SK-N-SH (cell line): ENCODE results near the gene PAQR6. TPM values are rescaled to one million over a fixed set of nuclear protein-coding genes. Genes with fewer than 3 reads are reported as not detected.

Experiments used
- ELF1 ChIP-seq: IDR thresholded peaks from 2 replicates; pipeline ENCODE4 v1.4.0; 2012
- EP300 ChIP-seq, 2 experiments: IDR thresholded peaks; 2 replicates each; pipeline versions ENCODE4 v1.4.0 to v1.6.1; 2012; ENCODE audit warnings: borderline replicate concordance in 1 of 2, low read depth in 1 of 2, low read length in 1 of 2
- FOSL2 ChIP-seq: IDR thresholded peaks from 2 replicates; pipeline ENCODE4 v1.4.0; 2012; ENCODE audit warnings: low read depth, mild to moderate bottlenecking, moderate library complexity, borderline replicate concordance
- FOXJ3 ChIP-seq: sonication (generic); formaldehyde crosslinking; IDR thresholded peaks from 2 replicates; pipeline ENCODE4 v1.5.1; 2020; ENCODE audit warnings: mild to moderate bottlenecking, missing genetic modification reagents
- FOXM1 ChIP-seq: IDR thresholded peaks from 2 replicates; pipeline ENCODE4 v1.4.0; 2012; ENCODE audit warnings: low read depth, mild to moderate bottlenecking
- GABPA ChIP-seq: IDR thresholded peaks from 2 replicates; pipeline ENCODE4 v1.4.0; 2012; ENCODE audit warnings: low read depth, mild to moderate bottlenecking
- MEF2A ChIP-seq: IDR thresholded peaks from 2 replicates; pipeline ENCODE4 v1.4.0; 2012; ENCODE audit warnings: low read depth, borderline replicate concordance
- MXI1 ChIP-seq: IDR thresholded peaks from 2 replicates; pipeline ENCODE4 v1.6.1; 2012; ENCODE audit warnings: mild to moderate bottlenecking, low read depth, low read length, improper control_type of control experiment
- NFIC ChIP-seq: IDR thresholded peaks from 2 replicates; pipeline ENCODE4 v1.4.0; 2012; ENCODE audit warnings: borderline replicate concordance
- RCOR1 ChIP-seq: fragments of 150-350 bp; IDR thresholded peaks from 2 replicates; pipeline ENCODE4 v1.6.1; 2017; ENCODE audit warnings: antibody characterized with exemption, low read length
- RXRA ChIP-seq: IDR thresholded peaks from 2 replicates; pipeline ENCODE4 v1.4.0; 2012; ENCODE audit warnings: low read depth, mild to moderate bottlenecking, borderline replicate concordance
- SIN3A ChIP-seq: IDR thresholded peaks from 2 replicates; pipeline ENCODE4 v1.6.1; 2012; ENCODE audit warnings: low read depth, mild to moderate bottlenecking, low read length, moderate library complexity, borderline replicate concordance
- SMC3 ChIP-seq: IDR thresholded peaks from 2 replicates; pipeline ENCODE4 v1.6.1; 2012; ENCODE audit warnings: low read depth, low read length, improper control_type of control experiment
- TCF12 ChIP-seq: IDR thresholded peaks from 2 replicates; pipeline ENCODE4 v1.4.0; 2012
- TEAD4 ChIP-seq: IDR thresholded peaks from 2 replicates; pipeline ENCODE4 v1.4.0; 2012; ENCODE audit warnings: mild to moderate bottlenecking, borderline replicate concordance; ENCODE audit not compliant: insufficient read depth
- polyA plus RNA-seq, 3 experiments: library from polyadenylated mRNA; depleted of rRNA; stranded (reverse); fragments of >200 nt; gene quantifications; 2 replicates each; pipeline ENCODE4 v1.2.3, GENCODE V29; 2012
- TF ChIP-seq, protein P1 (sequence below): fragments of 200-600 bp; sonication (generic); IDR thresholded peaks from 2 replicates; pipeline ENCODE4 v1.6.1; 2017; ENCODE audit warnings: antibody characterized with exemption, mild to moderate bottlenecking, moderate library complexity
- TF ChIP-seq, protein P2 (sequence below): IDR thresholded peaks from 2 replicates; pipeline ENCODE4 v1.4.0; 2012; ENCODE audit warnings: low read depth
- TF ChIP-seq, protein P3 (sequence below): fragments of 150-350 bp; IDR thresholded peaks from 2 replicates; pipeline ENCODE4 v1.6.1; 2016; ENCODE audit warnings: mild to moderate bottlenecking, low read depth, low read length
- TF ChIP-seq, protein P4 (sequence below): IDR thresholded peaks from 2 replicates; pipeline ENCODE4; 2012
- TF ChIP-seq, protein P5 (sequence below): fragments of 150-350 bp; IDR thresholded peaks from 2 replicates; pipeline ENCODE4 v1.6.1; 2017; ENCODE audit warnings: antibody characterized with exemption, low read length, low read depth, borderline replicate concordance

PAQR6 gene
- polyA plus RNA-seq, 1 of the 3 experiments (the other 2 are of a cell fraction) = 2.4 TPM

DNA sequence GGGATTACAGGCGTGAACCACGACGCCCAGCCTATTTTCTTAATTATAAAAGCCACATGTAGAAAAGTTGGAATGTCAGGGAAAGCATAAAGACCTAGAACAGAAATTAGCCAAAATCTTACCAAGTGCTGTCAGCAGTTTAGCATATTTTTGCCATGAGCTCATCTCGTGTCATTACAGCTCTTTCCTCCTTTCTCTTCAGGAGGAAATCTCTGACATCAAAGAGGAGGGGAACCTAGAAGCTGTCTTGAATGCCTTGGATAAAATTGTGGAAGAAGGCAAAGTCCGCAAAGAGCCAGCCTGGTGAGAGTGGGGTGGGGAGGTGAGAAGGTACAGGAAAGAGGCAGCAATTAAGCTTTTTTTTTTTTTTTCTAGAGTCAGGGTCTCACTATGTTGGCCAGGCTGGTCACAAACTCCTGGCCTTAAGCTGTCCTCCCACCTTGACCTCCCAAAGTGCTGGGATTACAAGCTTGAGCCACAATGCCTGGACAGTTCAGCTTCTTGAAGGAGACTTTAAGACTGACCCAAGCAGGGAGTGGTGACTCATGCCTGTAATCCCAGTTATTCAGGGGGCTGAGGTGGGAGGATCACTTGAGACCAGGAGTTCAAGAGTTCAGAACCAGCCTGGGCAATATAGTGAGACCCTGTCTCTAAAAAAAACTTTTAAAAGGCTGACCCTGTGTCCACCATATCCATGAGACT is 14.3 kb downstream of the PAQR6 start (continued):
- TF ChIP-seq MEF2A (no peak), NFIC (no peak), RCOR1 (no peak), EP300 (IDR thresholded peaks at IDR 0.05; ENCODE audit: borderline replicate concordance in 1 of 2, low read depth in 1 of 2, low read length in 1 of 2) (no peak), RXRA (0 out of 2 replicates have a peak, but pooled peaks have one; percentile 11), SIN3A (no peak), GABPA (no peak), TEAD4 (0 out of 2 replicates have a peak, but pooled peaks have one; percentile 24), TCF12 (0 out of 2 replicates have a peak, but pooled peaks have one; percentile 17), ELF1 (no peak), FOXM1 (no peak), FOXJ3 (CRISPR knock-in tag) (no peak), MXI1 (no peak), FOSL2 (peak; percentile 50; the same call in 1 of the 2 replicates), SMC3 (no peak)
- TF ChIP-seq, protein P1, sequence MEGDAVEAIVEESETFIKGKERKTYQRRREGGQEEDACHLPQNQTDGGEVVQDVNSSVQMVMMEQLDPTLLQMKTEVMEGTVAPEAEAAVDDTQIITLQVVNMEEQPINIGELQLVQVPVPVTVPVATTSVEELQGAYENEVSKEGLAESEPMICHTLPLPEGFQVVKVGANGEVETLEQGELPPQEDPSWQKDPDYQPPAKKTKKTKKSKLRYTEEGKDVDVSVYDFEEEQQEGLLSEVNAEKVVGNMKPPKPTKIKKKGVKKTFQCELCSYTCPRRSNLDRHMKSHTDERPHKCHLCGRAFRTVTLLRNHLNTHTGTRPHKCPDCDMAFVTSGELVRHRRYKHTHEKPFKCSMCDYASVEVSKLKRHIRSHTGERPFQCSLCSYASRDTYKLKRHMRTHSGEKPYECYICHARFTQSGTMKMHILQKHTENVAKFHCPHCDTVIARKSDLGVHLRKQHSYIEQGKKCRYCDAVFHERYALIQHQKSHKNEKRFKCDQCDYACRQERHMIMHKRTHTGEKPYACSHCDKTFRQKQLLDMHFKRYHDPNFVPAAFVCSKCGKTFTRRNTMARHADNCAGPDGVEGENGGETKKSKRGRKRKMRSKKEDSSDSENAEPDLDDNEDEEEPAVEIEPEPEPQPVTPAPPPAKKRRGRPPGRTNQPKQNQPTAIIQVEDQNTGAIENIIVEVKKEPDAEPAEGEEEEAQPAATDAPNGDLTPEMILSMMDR = no peak
- TF ChIP-seq, protein P2, sequence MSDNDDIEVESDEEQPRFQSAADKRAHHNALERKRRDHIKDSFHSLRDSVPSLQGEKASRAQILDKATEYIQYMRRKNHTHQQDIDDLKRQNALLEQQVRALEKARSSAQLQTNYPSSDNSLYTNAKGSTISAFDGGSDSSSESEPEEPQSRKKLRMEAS = no peak
- TF ChIP-seq, protein P3, sequence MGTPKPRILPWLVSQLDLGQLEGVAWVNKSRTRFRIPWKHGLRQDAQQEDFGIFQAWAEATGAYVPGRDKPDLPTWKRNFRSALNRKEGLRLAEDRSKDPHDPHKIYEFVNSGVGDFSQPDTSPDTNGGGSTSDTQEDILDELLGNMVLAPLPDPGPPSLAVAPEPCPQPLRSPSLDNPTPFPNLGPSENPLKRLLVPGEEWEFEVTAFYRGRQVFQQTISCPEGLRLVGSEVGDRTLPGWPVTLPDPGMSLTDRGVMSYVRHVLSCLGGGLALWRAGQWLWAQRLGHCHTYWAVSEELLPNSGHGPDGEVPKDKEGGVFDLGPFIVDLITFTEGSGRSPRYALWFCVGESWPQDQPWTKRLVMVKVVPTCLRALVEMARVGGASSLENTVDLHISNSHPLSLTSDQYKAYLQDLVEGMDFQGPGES = no peak
- TF ChIP-seq, protein P4, sequence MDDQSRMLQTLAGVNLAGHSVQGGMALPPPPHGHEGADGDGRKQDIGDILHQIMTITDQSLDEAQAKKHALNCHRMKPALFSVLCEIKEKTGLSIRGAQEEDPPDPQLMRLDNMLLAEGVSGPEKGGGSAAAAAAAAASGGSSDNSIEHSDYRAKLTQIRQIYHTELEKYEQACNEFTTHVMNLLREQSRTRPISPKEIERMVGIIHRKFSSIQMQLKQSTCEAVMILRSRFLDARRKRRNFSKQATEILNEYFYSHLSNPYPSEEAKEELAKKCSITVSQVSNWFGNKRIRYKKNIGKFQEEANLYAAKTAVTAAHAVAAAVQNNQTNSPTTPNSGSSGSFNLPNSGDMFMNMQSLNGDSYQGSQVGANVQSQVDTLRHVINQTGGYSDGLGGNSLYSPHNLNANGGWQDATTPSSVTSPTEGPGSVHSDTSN = no peak; the same call in 1 of the 2 replicates
- TF ChIP-seq, protein P5, sequence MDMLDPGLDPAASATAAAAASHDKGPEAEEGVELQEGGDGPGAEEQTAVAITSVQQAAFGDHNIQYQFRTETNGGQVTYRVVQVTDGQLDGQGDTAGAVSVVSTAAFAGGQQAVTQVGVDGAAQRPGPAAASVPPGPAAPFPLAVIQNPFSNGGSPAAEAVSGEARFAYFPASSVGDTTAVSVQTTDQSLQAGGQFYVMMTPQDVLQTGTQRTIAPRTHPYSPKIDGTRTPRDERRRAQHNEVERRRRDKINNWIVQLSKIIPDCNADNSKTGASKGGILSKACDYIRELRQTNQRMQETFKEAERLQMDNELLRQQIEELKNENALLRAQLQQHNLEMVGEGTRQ = no peak
